Measurements from ENCODE around the gene BCR. TPM values are rescaled to one million over a fixed set of nuclear protein-coding genes. Genes with fewer than 3 reads are reported as not detected.

BCR gene
- total RNA-seq, 2 experiments from 2014 or later = 42.2 to 51.3 TPM

DNA sequence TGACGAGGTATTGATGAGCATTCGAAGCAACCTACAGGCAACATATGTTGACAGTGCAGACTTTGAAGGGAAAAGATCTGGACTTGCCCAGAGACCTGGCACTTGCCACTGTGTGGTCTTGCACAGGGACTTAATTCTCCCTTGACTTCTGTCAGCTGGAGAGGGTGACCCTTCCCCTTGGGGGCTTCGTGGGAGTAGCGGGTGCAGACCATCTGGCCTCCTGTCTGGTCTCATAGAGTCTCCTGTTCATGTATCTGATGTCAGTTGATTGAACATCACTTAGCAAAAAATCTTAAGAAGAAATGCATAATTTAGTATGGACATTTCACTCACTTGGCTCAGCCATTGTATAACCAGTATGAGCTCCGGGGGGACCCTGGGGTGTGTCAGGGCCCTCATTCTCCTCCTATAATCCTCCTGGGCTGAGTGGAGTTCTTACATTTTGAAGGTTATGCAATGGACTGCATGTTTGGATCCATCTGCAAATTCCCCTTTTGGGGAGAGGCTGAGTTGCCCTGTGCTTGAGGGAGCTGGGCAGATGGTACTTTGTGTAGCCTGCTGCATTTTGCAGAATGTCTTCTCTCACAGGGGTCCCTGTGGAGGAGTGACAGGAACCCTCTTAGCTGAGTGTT is 13.0 kb downstream of the BCR start:
- no peak for DNase-seq (ENCODE audit: low spot score)
- CTCF ChIA-PET (ENCODE audit: unreplicated experiment) = no interaction called here
- no peak for TF ChIP-seq EZH2phosphoT487 (IDR thresholded peaks at IDR 0.05; ENCODE audit: borderline replicate concordance, low read depth, low read length)
- TF ChIP-seq, protein P1, sequence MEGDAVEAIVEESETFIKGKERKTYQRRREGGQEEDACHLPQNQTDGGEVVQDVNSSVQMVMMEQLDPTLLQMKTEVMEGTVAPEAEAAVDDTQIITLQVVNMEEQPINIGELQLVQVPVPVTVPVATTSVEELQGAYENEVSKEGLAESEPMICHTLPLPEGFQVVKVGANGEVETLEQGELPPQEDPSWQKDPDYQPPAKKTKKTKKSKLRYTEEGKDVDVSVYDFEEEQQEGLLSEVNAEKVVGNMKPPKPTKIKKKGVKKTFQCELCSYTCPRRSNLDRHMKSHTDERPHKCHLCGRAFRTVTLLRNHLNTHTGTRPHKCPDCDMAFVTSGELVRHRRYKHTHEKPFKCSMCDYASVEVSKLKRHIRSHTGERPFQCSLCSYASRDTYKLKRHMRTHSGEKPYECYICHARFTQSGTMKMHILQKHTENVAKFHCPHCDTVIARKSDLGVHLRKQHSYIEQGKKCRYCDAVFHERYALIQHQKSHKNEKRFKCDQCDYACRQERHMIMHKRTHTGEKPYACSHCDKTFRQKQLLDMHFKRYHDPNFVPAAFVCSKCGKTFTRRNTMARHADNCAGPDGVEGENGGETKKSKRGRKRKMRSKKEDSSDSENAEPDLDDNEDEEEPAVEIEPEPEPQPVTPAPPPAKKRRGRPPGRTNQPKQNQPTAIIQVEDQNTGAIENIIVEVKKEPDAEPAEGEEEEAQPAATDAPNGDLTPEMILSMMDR (conservative IDR thresholded peaks at IDR 0.05; ENCODE audit: low read length) = no peak
- H3K79me2 ChIP-seq (ENCODE audit: insufficient read depth, low read depth, low read length) = peaks cover 19% of the 10 kb centered on the region; the same call in 1 of the 2 replicates
- POLR2A ChIA-PET = interaction anchor here (0.5 kb wide), 1 partner anchor 9 kb away, joined by 4 read pairs; no protein-coding TSS in a partner anchor
- H3K9me3 ChIP-seq (ENCODE audit: low read length) = no peaks in the 10 kb centered on the region
- H3K36me3 ChIP-seq (ENCODE audit: insufficient read depth, low read length) = peaks cover 25% of the 10 kb centered on the region; the same call in 1 of the 2 replicates
- H3K4me1 ChIP-seq (ENCODE audit: insufficient read depth, low read length, poor library complexity, severe bottlenecking) = no peaks in the 10 kb centered on the region
- no peak overlapping the region for H3K4me3 ChIP-seq (ENCODE audit: low read depth, low read length, poor library complexity, severe bottlenecking)
- intact Hi-C loops (cut with micrococcal nuclease; ENCODE audit: unreplicated experiment) = no loop called here
- no peak overlapping the region for H3K27ac ChIP-seq (ENCODE audit: low read depth, low read length, poor library complexity, severe bottlenecking)
- no peaks in the 10 kb centered on the region for H3K9me2 ChIP-seq (ENCODE audit: insufficient read depth, low read length)
- no peak overlapping the region for H2AFZ ChIP-seq (ENCODE audit: low read length)
- no TSS peak for BruUV-seq (replicated peaks)
- H3K4me2 ChIP-seq (ENCODE audit: low read length) = no peak overlapping the region
- H4K20me1 ChIP-seq (ENCODE audit: insufficient read depth, low read length) = no peaks in the 10 kb centered on the region

DNA sequence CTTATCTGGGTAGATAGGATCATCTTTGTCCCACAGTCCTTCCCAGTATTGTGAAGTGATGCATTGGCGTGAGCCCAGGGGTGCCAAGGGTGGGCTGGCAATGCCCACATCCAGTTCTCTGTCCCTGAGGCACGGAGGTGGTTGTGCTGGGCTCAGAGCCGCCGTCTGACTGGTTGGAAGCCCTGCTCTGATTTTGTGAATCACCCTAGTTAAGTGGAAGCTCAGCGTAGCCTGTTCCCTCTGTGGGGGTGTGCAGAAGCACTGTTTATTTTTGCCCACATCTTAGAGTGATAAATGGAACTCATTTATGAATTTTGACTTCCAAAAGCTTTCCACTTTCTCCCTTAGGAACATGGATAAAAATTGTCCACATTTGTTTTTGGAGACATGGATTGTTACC is 13.6 kb downstream of the BCR start:
- no peak overlapping the region for H3K4me2 ChIP-seq (ENCODE audit: low read length)
- BruUV-seq (replicated peaks) = no TSS peak
- ChIA-PET POLR2A (no interaction called here), CTCF (ENCODE audit: unreplicated experiment) (no interaction called here)
- intact Hi-C loops (cut with micrococcal nuclease; ENCODE audit: unreplicated experiment) = no loop called here
- TF ChIP-seq, protein P1 (conservative IDR thresholded peaks at IDR 0.05; ENCODE audit: low read length) = no peak
- TF ChIP-seq EZH2phosphoT487 (IDR thresholded peaks at IDR 0.05; ENCODE audit: borderline replicate concordance, low read depth, low read length) = no peak
- no peak overlapping the region for H3K4me3 ChIP-seq (ENCODE audit: low read depth, low read length, poor library complexity, severe bottlenecking)
- no peak overlapping the region for H2AFZ ChIP-seq (ENCODE audit: low read length)
- no peaks in the 10 kb centered on the region for H3K9me3 ChIP-seq (ENCODE audit: low read length)
- no peaks in the 10 kb centered on the region for H3K4me1 ChIP-seq (ENCODE audit: insufficient read depth, low read length, poor library complexity, severe bottlenecking)
- DNase-seq (ENCODE audit: low spot score) = no peak
- H3K36me3 ChIP-seq (ENCODE audit: insufficient read depth, low read length) = peaks cover 29% of the 10 kb centered on the region; the same call in 1 of the 2 replicates
- no peaks in the 10 kb centered on the region for H4K20me1 ChIP-seq (ENCODE audit: insufficient read depth, low read length)
- no peaks in the 10 kb centered on the region for H3K9me2 ChIP-seq (ENCODE audit: insufficient read depth, low read length)
- H3K79me2 ChIP-seq (ENCODE audit: insufficient read depth, low read depth, low read length) = peaks cover 14% of the 10 kb centered on the region; the same call in 1 of the 2 replicates
- no peak overlapping the region for H3K27ac ChIP-seq (ENCODE audit: low read depth, low read length, poor library complexity, severe bottlenecking)

GRCh38 chr22:23196165-23196564 is 15.9 kb downstream of the BCR start:
- ChIA-PET POLR2A (no interaction called here), CTCF (ENCODE audit: unreplicated experiment) (no interaction called here)
- H3K27ac ChIP-seq (ENCODE audit: low read depth, low read length, poor library complexity, severe bottlenecking) = no peak overlapping the region
- no peaks in the 10 kb centered on the region for H3K9me2 ChIP-seq (ENCODE audit: insufficient read depth, low read length)
- no peaks in the 10 kb centered on the region for H4K20me1 ChIP-seq (ENCODE audit: insufficient read depth, low read length)
- H3K4me1 ChIP-seq (ENCODE audit: insufficient read depth, low read length, poor library complexity, severe bottlenecking) = no peaks in the 10 kb centered on the region
- H2AFZ ChIP-seq (ENCODE audit: low read length) = no peak overlapping the region
- H3K4me2 ChIP-seq (ENCODE audit: low read length) = no peak overlapping the region
- H3K79me2 ChIP-seq (ENCODE audit: insufficient read depth, low read depth, low read length) = peaks cover 8% of the 10 kb centered on the region; the same call in 1 of the 2 replicates
- no peaks in the 10 kb centered on the region for H3K9me3 ChIP-seq (ENCODE audit: low read length)
- peaks cover 34% of the 10 kb centered on the region; the same call in 1 of the 2 replicates for H3K36me3 ChIP-seq (ENCODE audit: insufficient read depth, low read length)
- TF ChIP-seq, protein P1 (conservative IDR thresholded peaks at IDR 0.05; ENCODE audit: low read length) = no peak
- no peak for TF ChIP-seq EZH2phosphoT487 (IDR thresholded peaks at IDR 0.05; ENCODE audit: borderline replicate concordance, low read depth, low read length)
- no TSS peak for BruUV-seq (replicated peaks)
- intact Hi-C loops (cut with micrococcal nuclease; ENCODE audit: unreplicated experiment) = no loop called here
- no peak for DNase-seq (ENCODE audit: low spot score)
- H3K4me3 ChIP-seq (ENCODE audit: low read depth, low read length, poor library complexity, severe bottlenecking) = no peak overlapping the region
